VCaP (cell line): Measurements from ENCODE around the gene FSHR.

Experiments used
- H3K27ac ChIP-seq: fragments of 450-650 bp; 2 replicates; pipeline ENCODE4 v1.5.1; 2017
- CTCF ChIP-seq: fragments of 450-650 bp; conservative IDR thresholded peaks from 2 replicates; pipeline ENCODE4 v1.5.1; 2017; ENCODE audit warnings: mild to moderate bottlenecking, moderate library complexity

The FSHR gene

GRCh38 chr2:49004036-49004626 lies 150.2 kb downstream of the FSHR start:
- TF ChIP-seq CTCF, result no peak
- H3K27ac ChIP-seq, result no peak overlapping the region

GRCh38 chr2:49003201-49003600 lies 151.1 kb downstream of the FSHR start:
- H3K27ac ChIP-seq, result no peak overlapping the region
- TF ChIP-seq CTCF, result no peak

GRCh38 chr2:49002750-49003149 lies 151.6 kb downstream of the FSHR start:
- no peak for TF ChIP-seq CTCF
- H3K27ac ChIP-seq, result no peak overlapping the region

GRCh38 chr2:49000695-49001094 lies 153.6 kb downstream of the FSHR start:
- H3K27ac ChIP-seq, result no peak overlapping the region
- no peak for TF ChIP-seq CTCF

- H3K27ac ChIP-seq, result no peak overlapping the region
- no peak for TF ChIP-seq CTCF
These were observed 155.9 kb downstream of the FSHR start for GRCh38 chr2:48998449-48998848.

GRCh38 chr2:48993576-48993975 lies 160.7 kb downstream of the FSHR start:
- no peak overlapping the region for H3K27ac ChIP-seq
- TF ChIP-seq CTCF, result no peak

GRCh38 chr2:48991415-48992131 lies 162.7 kb downstream of the FSHR start:
- no peak overlapping the region for H3K27ac ChIP-seq
- no peak for TF ChIP-seq CTCF
